ENCODE data around the gene LPP.
A peak's percentile ranks its signal among the peaks of the same experiment; 100 is the strongest.

LPP gene

GRCh38 chr3:188663839-188664238 lies 509.9 kb downstream of the LPP start:
- DNase-seq: no peak
- no peaks in the 10 kb centered on the region for H3K79me2 ChIP-seq (ENCODE audit: insufficient read depth, low read length)
- no peak for ATAC-seq (ENCODE audit: insufficient read depth, low read depth)
- H3K4me2 ChIP-seq (ENCODE audit: insufficient read depth, low read length): no peak overlapping the region
- H3K4me1 ChIP-seq (ENCODE audit: insufficient read depth, low read length): no peaks in the 10 kb centered on the region
- H3K4me3 ChIP-seq (ENCODE audit: low read depth in 1 of 2, low read length in 2 of 2): no peak overlapping the region
- no peak overlapping the region for H2AFZ ChIP-seq (ENCODE audit: low read depth, low read length)
- no peak overlapping the region for H3K9ac ChIP-seq (ENCODE audit: low read depth, low read length)
- H3K36me3 ChIP-seq (ENCODE audit: insufficient read depth, low read length): no peaks in the 10 kb centered on the region
- H3K9me3 ChIP-seq (ENCODE audit: insufficient read depth, low read length, severe bottlenecking): no peaks in the 10 kb centered on the region
- H4K20me1 ChIP-seq (ENCODE audit: insufficient read depth, low read length): no peaks in the 10 kb centered on the region
- no peaks in the 10 kb centered on the region for H3K27me3 ChIP-seq (ENCODE audit: insufficient read depth, low read length, poor library complexity)
- TF ChIP-seq EZH2 (IDR thresholded peaks at IDR 0.05; ENCODE audit: borderline replicate concordance, low read depth, low read length, severe bottlenecking): no peak
- TF ChIP-seq CTCF (IDR thresholded peaks at IDR 0.05; ENCODE audit: borderline replicate concordance, extremely low read depth, low read length, poor library complexity, severe bottlenecking): no peak
- H3K27ac ChIP-seq (ENCODE audit: low read length): no peak overlapping the region

DNA sequence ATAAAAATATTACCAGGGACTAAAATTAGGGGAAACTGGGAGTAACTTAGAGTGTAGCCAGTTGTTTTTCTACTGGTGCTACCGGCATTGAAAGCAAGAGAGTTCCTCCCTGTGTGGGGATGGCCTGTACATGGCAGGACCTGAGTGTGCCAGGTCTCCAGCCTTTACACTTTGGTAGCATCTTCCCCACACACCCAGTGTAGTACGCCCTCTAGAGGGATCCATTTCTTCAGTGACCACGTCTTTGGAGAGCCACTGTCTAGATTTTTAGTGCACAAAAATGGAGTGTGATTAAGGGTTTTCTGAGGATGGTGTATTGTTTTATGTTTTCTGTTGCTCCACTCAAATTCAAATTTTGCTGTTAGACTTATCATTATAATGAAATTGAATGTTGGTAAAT lies 510.8 kb downstream of the LPP start:
- TF ChIP-seq EZH2 (IDR thresholded peaks at IDR 0.05; ENCODE audit: borderline replicate concordance, low read depth, low read length, severe bottlenecking) (no peak), CTCF (IDR thresholded peaks at IDR 0.05; ENCODE audit: borderline replicate concordance, extremely low read depth, low read length, poor library complexity, severe bottlenecking) (peak; percentile 37)
- no peak overlapping the region for H3K9ac ChIP-seq (ENCODE audit: low read depth, low read length)
- H2AFZ ChIP-seq (ENCODE audit: low read depth, low read length): no peak overlapping the region
- H3K79me2 ChIP-seq (ENCODE audit: insufficient read depth, low read length): no peaks in the 10 kb centered on the region
- H3K27me3 ChIP-seq (ENCODE audit: insufficient read depth, low read length, poor library complexity): no peaks in the 10 kb centered on the region
- H3K27ac ChIP-seq (ENCODE audit: low read length): no peak overlapping the region
- H3K36me3 ChIP-seq (ENCODE audit: insufficient read depth, low read length): no peaks in the 10 kb centered on the region
- H4K20me1 ChIP-seq (ENCODE audit: insufficient read depth, low read length): no peaks in the 10 kb centered on the region
- no peak overlapping the region for H3K4me2 ChIP-seq (ENCODE audit: insufficient read depth, low read length)
- DNase-seq: no peak
- no peaks in the 10 kb centered on the region for H3K4me1 ChIP-seq (ENCODE audit: insufficient read depth, low read length)
- ATAC-seq (ENCODE audit: insufficient read depth, low read depth): peak; percentile 54; the same call in 1 of the 3 replicates
- H3K4me3 ChIP-seq (ENCODE audit: low read depth in 1 of 2, low read length in 2 of 2): no peak overlapping the region
- H3K9me3 ChIP-seq (ENCODE audit: insufficient read depth, low read length, severe bottlenecking): no peaks in the 10 kb centered on the region

- H4K20me1 ChIP-seq (ENCODE audit: insufficient read depth, low read length): no peaks in the 10 kb centered on the region
- H3K27ac ChIP-seq (ENCODE audit: low read length): no peak overlapping the region
- no peaks in the 10 kb centered on the region for H3K79me2 ChIP-seq (ENCODE audit: insufficient read depth, low read length)
- H3K9ac ChIP-seq (ENCODE audit: low read depth, low read length): no peak overlapping the region
- H3K27me3 ChIP-seq (ENCODE audit: insufficient read depth, low read length, poor library complexity): no peaks in the 10 kb centered on the region
- H3K4me1 ChIP-seq (ENCODE audit: insufficient read depth, low read length): 0 out of 2 replicates have a peak, but pooled peaks cover 4% of the 10 kb centered on the region
- H2AFZ ChIP-seq (ENCODE audit: low read depth, low read length): no peak overlapping the region
- no peaks in the 10 kb centered on the region for H3K9me3 ChIP-seq (ENCODE audit: insufficient read depth, low read length, severe bottlenecking)
- H3K4me2 ChIP-seq (ENCODE audit: insufficient read depth, low read length): no peak overlapping the region
- DNase-seq (no peak), ATAC-seq (ENCODE audit: insufficient read depth, low read depth) (no peak)
- no peaks in the 10 kb centered on the region for H3K36me3 ChIP-seq (ENCODE audit: insufficient read depth, low read length)
- TF ChIP-seq EZH2 (IDR thresholded peaks at IDR 0.05; ENCODE audit: borderline replicate concordance, low read depth, low read length, severe bottlenecking): no peak
- TF ChIP-seq CTCF (IDR thresholded peaks at IDR 0.05; ENCODE audit: borderline replicate concordance, extremely low read depth, low read length, poor library complexity, severe bottlenecking): no peak
- H3K4me3 ChIP-seq (ENCODE audit: low read depth in 1 of 2, low read length in 2 of 2): no peak overlapping the region
Measured at GRCh38 chr3:188667926-188668325, 514.0 kb downstream of the LPP start.

DNA sequence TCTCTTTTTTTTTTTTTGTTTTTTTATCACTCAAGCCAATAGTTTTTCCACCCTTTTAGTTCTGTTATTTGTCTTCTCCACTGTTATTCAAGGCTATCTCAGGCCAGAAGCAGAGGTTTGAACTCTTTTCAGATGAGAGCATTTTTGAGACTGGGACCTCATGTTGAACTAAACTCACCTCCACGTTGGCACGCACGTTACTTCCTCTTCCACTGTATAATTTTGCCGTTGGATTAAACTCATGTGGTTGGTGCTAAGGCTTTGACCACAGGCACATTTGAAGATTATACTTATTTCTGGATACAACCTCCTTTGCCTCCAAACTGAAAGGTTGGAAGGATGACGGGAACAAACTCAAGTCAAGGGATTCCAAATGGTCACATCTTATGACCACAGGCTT lies 516.5 kb downstream of the LPP start:
- ATAC-seq (ENCODE audit: insufficient read depth, low read depth) (no peak), DNase-seq (no peak)
- Histone ChIP-seq H3K27ac (ENCODE audit: low read length) (no peak overlapping the region), H3K9ac (ENCODE audit: low read depth, low read length) (no peak overlapping the region), H3K36me3 (ENCODE audit: insufficient read depth, low read length) (no peaks in the 10 kb centered on the region), H3K9me3 (ENCODE audit: insufficient read depth, low read length, severe bottlenecking) (no peaks in the 10 kb centered on the region), H4K20me1 (ENCODE audit: insufficient read depth, low read length) (no peaks in the 10 kb centered on the region), H3K79me2 (ENCODE audit: insufficient read depth, low read length) (no peaks in the 10 kb centered on the region), H3K27me3 (ENCODE audit: insufficient read depth, low read length, poor library complexity) (no peaks in the 10 kb centered on the region), H3K4me1 (ENCODE audit: insufficient read depth, low read length) (0 out of 2 replicates have a peak, but pooled peaks cover 4% of the 10 kb centered on the region), H2AFZ (ENCODE audit: low read depth, low read length) (no peak overlapping the region), H3K4me2 (ENCODE audit: insufficient read depth, low read length) (no peak overlapping the region), H3K4me3 (ENCODE audit: low read depth in 1 of 2, low read length in 2 of 2) (no peak overlapping the region)
- TF ChIP-seq CTCF (IDR thresholded peaks at IDR 0.05; ENCODE audit: borderline replicate concordance, extremely low read depth, low read length, poor library complexity, severe bottlenecking) (no peak), EZH2 (IDR thresholded peaks at IDR 0.05; ENCODE audit: borderline replicate concordance, low read depth, low read length, severe bottlenecking) (no peak)

Data from DND-41 (cell line).